Activated CD8-positive, alpha-beta memory T cell treated with anti-CD3 and anti-CD28 coated beads for 36 hours (primary cell): ENCODE results near the gene CCDC178. TPM values are rescaled to one million over a fixed set of nuclear protein-coding genes. Genes with fewer than 3 reads are reported as not detected.

ENCODE experiments used
- CTCF ChIA-PET: fragments of 350-600 bp; sonication (Branson Sonifier 250); formaldehyde crosslinking; loops from one replicate; lab custom pipeline; 2021; ENCODE audit warnings: antibody characterized with exemption; lab: Charles Lee
- POLR2A ChIA-PET: fragments of 350-600 bp; sonication (Branson Sonifier 250); formaldehyde crosslinking; loops from one replicate; lab custom pipeline; 2021; ENCODE audit warnings: antibody characterized with exemption; lab: Charles Lee
- total RNA-seq, 2 experiments: library from RNA; stranded (reverse); gene quantifications; one replicate each; pipeline ENCODE4 v1.2.3, GENCODE V29; 2021

CCDC178 gene
- total RNA-seq, 2 experiments from 2014 or later = not detected

- CTCF ChIA-PET = no interaction called here
- POLR2A ChIA-PET = no interaction called here
These were observed 387.6 kb downstream of the CCDC178 start for GRCh38 chr18:33052886-33053285.

GRCh38 chr18:33051407-33051806 lies 389.1 kb downstream of the CCDC178 start:
- POLR2A ChIA-PET = no interaction called here

GRCh38 chr18:33040213-33040612 lies 400.3 kb downstream of the CCDC178 start:
- ChIA-PET POLR2A (no interaction called here), CTCF (no interaction called here)

More at GRCh38 chr18:33051407-33051806, 389.1 kb downstream of the CCDC178 start:
- CTCF ChIA-PET = no interaction called here

GRCh38 chr18:33034945-33035344 lies 405.6 kb downstream of the CCDC178 start:
- POLR2A ChIA-PET = no interaction called here
- CTCF ChIA-PET = no interaction called here

- POLR2A ChIA-PET = no interaction called here
- CTCF ChIA-PET = no interaction called here
These were observed 406.3 kb downstream of the CCDC178 start for GRCh38 chr18:33034212-33034611.

- ChIA-PET POLR2A (no interaction called here), CTCF (no interaction called here)
These were observed 418.2 kb downstream of the CCDC178 start for GRCh38 chr18:33022370-33022769.

- ChIA-PET CTCF (no interaction called here), POLR2A (no interaction called here)
These were observed 419.6 kb downstream of the CCDC178 start for GRCh38 chr18:33020877-33021276.

GRCh38 chr18:33014060-33014796 lies 426.3 kb downstream of the CCDC178 start:
- POLR2A ChIA-PET = no interaction called here
- CTCF ChIA-PET = no interaction called here

- POLR2A ChIA-PET = no interaction called here
- CTCF ChIA-PET = no interaction called here
These were observed 430.4 kb downstream of the CCDC178 start for GRCh38 chr18:33010149-33010548.

- ChIA-PET POLR2A (no interaction called here), CTCF (no interaction called here)
These were observed 441.6 kb downstream of the CCDC178 start for GRCh38 chr18:32998921-32999320.

- ChIA-PET POLR2A (no interaction called here), CTCF (no interaction called here)
These were observed 442.2 kb downstream of the CCDC178 start for GRCh38 chr18:32998285-32998684.

- ChIA-PET POLR2A (no interaction called here), CTCF (no interaction called here)
These were observed 456.8 kb downstream of the CCDC178 start for GRCh38 chr18:32983721-32984120.

- CTCF ChIA-PET = no interaction called here
- POLR2A ChIA-PET = no interaction called here
These were observed 459.6 kb downstream of the CCDC178 start for GRCh38 chr18:32980896-32981295.

GRCh38 chr18:32975501-32975900 lies 465.0 kb downstream of the CCDC178 start:
- POLR2A ChIA-PET = no interaction called here
- CTCF ChIA-PET = no interaction called here

GRCh38 chr18:32975163-32975436 lies 465.4 kb downstream of the CCDC178 start:
- ChIA-PET POLR2A (no interaction called here), CTCF (no interaction called here)

GRCh38 chr18:32974421-32975162 lies 465.9 kb downstream of the CCDC178 start:
- CTCF ChIA-PET = no interaction called here
- POLR2A ChIA-PET = no interaction called here

GRCh38 chr18:32968248-32968647 lies 472.3 kb downstream of the CCDC178 start:
- CTCF ChIA-PET = no interaction called here
- POLR2A ChIA-PET = no interaction called here

GRCh38 chr18:32966141-32966540 lies 474.4 kb downstream of the CCDC178 start:
- CTCF ChIA-PET = no interaction called here
- POLR2A ChIA-PET = no interaction called here

- CTCF ChIA-PET = no interaction called here
- POLR2A ChIA-PET = no interaction called here
These were observed 479.0 kb downstream of the CCDC178 start for GRCh38 chr18:32961538-32961937.

GRCh38 chr18:32958746-32959145 lies 481.8 kb downstream of the CCDC178 start:
- ChIA-PET POLR2A (no interaction called here), CTCF (no interaction called here)

- CTCF ChIA-PET = no interaction called here
- POLR2A ChIA-PET = no interaction called here
These were observed 483.8 kb downstream of the CCDC178 start for GRCh38 chr18:32956591-32957315.
